ENCODE measurements around the gene ACTG1. TPM values are rescaled to one million over a fixed set of nuclear protein-coding genes. Genes with fewer than 3 reads are reported as not detected.

Gene ACTG1
- total and polyA plus RNA-seq, 2 experiments from 2014 or later: 1,036 to 2,883 TPM

- TF ChIP-seq CTCF (IDR thresholded peaks at IDR 0.05; ENCODE audit: low read depth, low read length): peak; percentile 50
- Histone ChIP-seq H3K9me3 (ENCODE audit: low read depth) (no peaks in the 10 kb centered on the region), H3K4me1 (ENCODE audit: low read depth) (peaks cover 27% of the 10 kb centered on the region), H3K4me3 (no peak overlapping the region), H3K36me3 (no peaks in the 10 kb centered on the region), H3K27ac (no peak overlapping the region), H3K27me3 (peaks cover 5% of the 10 kb centered on the region)
- peak; percentile 54 to 89 for DNase-seq (ENCODE audit: low read depth in 1 of 2, low spot score in 1 of 2)
Measured at GRCh38 chr17:81522491-81523401, 10.1 kb upstream of the ACTG1 start.

- DNase-seq (ENCODE audit: low read depth in 1 of 2, low spot score in 1 of 2): peak in 1 of 2 donors; percentile 12
- no peaks in the 10 kb centered on the region for H3K36me3 ChIP-seq
- H3K9me3 ChIP-seq (ENCODE audit: low read depth): no peaks in the 10 kb centered on the region
- TF ChIP-seq CTCF (IDR thresholded peaks at IDR 0.05; ENCODE audit: low read depth, low read length): no peak
- H3K4me3 ChIP-seq: peak overlapping the region; percentile 23
- peaks cover 5% of the 10 kb centered on the region for H3K27me3 ChIP-seq
- peaks cover 42% of the 10 kb centered on the region for H3K4me1 ChIP-seq (ENCODE audit: low read depth)
- H3K27ac ChIP-seq: no peak overlapping the region
Measured at GRCh38 chr17:81520021-81520901, 7.7 kb upstream of the ACTG1 start.

- H3K27me3 ChIP-seq: peaks cover 5% of the 10 kb centered on the region
- peak; percentile 16 for TF ChIP-seq CTCF (IDR thresholded peaks at IDR 0.05; ENCODE audit: low read depth, low read length)
- peak overlapping the region; percentile 23 for H3K4me3 ChIP-seq
- H3K9me3 ChIP-seq (ENCODE audit: low read depth): no peaks in the 10 kb centered on the region
- peaks cover 42% of the 10 kb centered on the region for H3K4me1 ChIP-seq (ENCODE audit: low read depth)
- H3K36me3 ChIP-seq: no peaks in the 10 kb centered on the region
- H3K27ac ChIP-seq: no peak overlapping the region
- peak in 1 of 2 donors; percentile 53 for DNase-seq (ENCODE audit: low read depth in 1 of 2, low spot score in 1 of 2)
Measured at GRCh38 chr17:81519284-81520020, 6.9 kb upstream of the ACTG1 start.

- Histone ChIP-seq H3K4me1 (ENCODE audit: low read depth) (peaks cover 42% of the 10 kb centered on the region), H3K9me3 (ENCODE audit: low read depth) (no peaks in the 10 kb centered on the region), H3K4me3 (peak overlapping the region; percentile 23), H3K36me3 (no peaks in the 10 kb centered on the region), H3K27me3 (peaks cover 5% of the 10 kb centered on the region), H3K27ac (no peak overlapping the region)
- DNase-seq (ENCODE audit: low read depth in 1 of 2, low spot score in 1 of 2): peak; percentile 33 to 34
- TF ChIP-seq CTCF (IDR thresholded peaks at IDR 0.05; ENCODE audit: low read depth, low read length): no peak
Measured at GRCh38 chr17:81518785-81519283, 6.2 kb upstream of the ACTG1 start.
